Measurements from ENCODE around the gene TBCCD1. TPM values are rescaled to one million over a fixed set of nuclear protein-coding genes. Genes with fewer than 3 reads are reported as not detected.

The TBCCD1 gene
- total RNA-seq, 4 donors from 2014 or later: 8.8 to 14.2 (median 12.0) TPM

- H3K27ac ChIP-seq: no peak overlapping the region
- H3K27me3 ChIP-seq: no peaks in the 10 kb centered on the region
- no peaks in the 10 kb centered on the region for H3K36me3 ChIP-seq
- TF ChIP-seq EP300 (IDR thresholded peaks at IDR 0.05): no peak
- TF ChIP-seq POLR2A (IDR thresholded peaks at IDR 0.05): no peak
- TF ChIP-seq CTCF (IDR thresholded peaks at IDR 0.05): no peak
- no peak for TF ChIP-seq POLR2AphosphoS5 (IDR thresholded peaks at IDR 0.05)
- H3K4me3 ChIP-seq: no peak overlapping the region
- H3K4me1 ChIP-seq: no peaks in the 10 kb centered on the region
- WGBS, 2 donors (ENCODE audit: low coverage in 1 of 2): 57 to 69% methylated on average over 1 to 3 of the region's 3 CpGs
- no peaks in the 10 kb centered on the region for H3K9me3 ChIP-seq
- ATAC-seq: no peak
These were observed 33.8 kb upstream of the TBCCD1 start for GRCh38 chr3:186600896-186601295.

- Histone ChIP-seq H3K4me1 (no peaks in the 10 kb centered on the region), H3K9me3 (no peaks in the 10 kb centered on the region), H3K4me3 (no peak overlapping the region), H3K36me3 (no peaks in the 10 kb centered on the region), H3K27ac (no peak overlapping the region), H3K27me3 (no peaks in the 10 kb centered on the region)
- WGBS, 2 donors (ENCODE audit: low coverage in 1 of 2): 100% methylated on average over 1 of the region's 2 CpGs; no CpG with 5 or more reads in 1 of the 2 donors
- ATAC-seq: no peak
- TF ChIP-seq EP300 (IDR thresholded peaks at IDR 0.05) (no peak), POLR2A (IDR thresholded peaks at IDR 0.05) (no peak), CTCF (IDR thresholded peaks at IDR 0.05) (no peak), POLR2AphosphoS5 (IDR thresholded peaks at IDR 0.05) (no peak)
These were observed 32.6 kb upstream of the TBCCD1 start for GRCh38 chr3:186599785-186600166.

DNA sequence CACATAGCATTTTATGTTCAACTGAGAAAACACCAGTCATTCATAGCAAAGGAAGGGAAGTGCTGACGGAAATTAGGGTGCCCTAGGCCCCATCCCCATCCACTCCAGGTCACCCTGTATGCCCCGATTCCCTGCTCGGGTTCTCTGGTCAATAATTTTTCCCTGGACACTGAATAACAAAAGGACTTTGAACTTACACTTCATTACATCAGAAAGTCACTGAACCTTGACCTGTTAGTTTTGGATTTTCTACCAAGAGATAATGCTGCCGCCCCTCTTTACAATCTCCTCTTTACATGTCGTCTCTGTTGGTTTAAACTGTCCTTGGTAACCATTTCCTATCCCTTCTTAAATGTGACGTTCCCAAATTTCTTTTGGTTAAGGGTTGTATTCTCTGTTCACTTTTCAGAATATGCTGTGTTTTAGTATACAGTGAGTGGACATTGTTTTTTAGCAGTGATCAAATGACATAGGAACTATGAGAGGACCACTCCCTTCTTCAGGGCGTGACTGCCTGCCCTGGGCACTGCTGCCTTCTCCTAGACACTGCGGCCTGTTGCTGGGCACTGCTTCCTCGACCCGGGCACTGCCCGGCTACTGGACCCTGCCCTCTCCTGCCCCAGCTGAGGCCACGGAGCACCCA lies 32.1 kb upstream of the TBCCD1 start:
- no peaks in the 10 kb centered on the region for H3K36me3 ChIP-seq
- 57 to 70% methylated on average over 5 to 7 of the region's 12 CpGs for WGBS, 2 donors (ENCODE audit: low coverage in 1 of 2)
- no peaks in the 10 kb centered on the region for H3K9me3 ChIP-seq
- H3K4me3 ChIP-seq: no peak overlapping the region
- H3K4me1 ChIP-seq: no peaks in the 10 kb centered on the region
- no peak for ATAC-seq
- no peak for TF ChIP-seq POLR2AphosphoS5 (IDR thresholded peaks at IDR 0.05)
- H3K27ac ChIP-seq: no peak overlapping the region
- H3K27me3 ChIP-seq: no peaks in the 10 kb centered on the region

- H3K4me1 ChIP-seq: no peaks in the 10 kb centered on the region
- no peaks in the 10 kb centered on the region for H3K9me3 ChIP-seq
- no peak overlapping the region for H3K27ac ChIP-seq
- 38 to 78% methylated on average over 1 to 3 of the region's 4 CpGs for WGBS, 2 donors (ENCODE audit: low coverage in 1 of 2)
- H3K4me3 ChIP-seq: no peak overlapping the region
- TF ChIP-seq POLR2AphosphoS5 (IDR thresholded peaks at IDR 0.05): no peak
- TF ChIP-seq POLR2A (IDR thresholded peaks at IDR 0.05): no peak
- no peak for ATAC-seq
- H3K36me3 ChIP-seq: no peaks in the 10 kb centered on the region
- H3K27me3 ChIP-seq: no peaks in the 10 kb centered on the region
These were observed 31.6 kb upstream of the TBCCD1 start for GRCh38 chr3:186598794-186599141.

- Histone ChIP-seq H3K4me1 (no peaks in the 10 kb centered on the region), H3K27me3 (no peaks in the 10 kb centered on the region), H3K4me3 (no peak overlapping the region), H3K9me3 (no peaks in the 10 kb centered on the region), H3K27ac (no peak overlapping the region), H3K36me3 (no peaks in the 10 kb centered on the region)
- no peak for TF ChIP-seq EP300 (IDR thresholded peaks at IDR 0.05)
- no peak for TF ChIP-seq CTCF (IDR thresholded peaks at IDR 0.05)
- no peak for TF ChIP-seq POLR2AphosphoS5 (IDR thresholded peaks at IDR 0.05)
- TF ChIP-seq POLR2A (IDR thresholded peaks at IDR 0.05): no peak
- no peak for ATAC-seq
- 38 to 58% methylated on average over 7 to 10 of the region's 11 CpGs for WGBS, 2 donors (ENCODE audit: low coverage in 1 of 2)
These were observed 31.1 kb upstream of the TBCCD1 start for GRCh38 chr3:186598108-186598784.
